Transverse colon (tissue), 4 donors: Measurements from ENCODE around the gene COX10. TPM values are rescaled to one million over a fixed set of nuclear protein-coding genes. Genes with fewer than 3 reads are reported as not detected.

ENCODE experiments used
- DNase-seq: peaks from one replicate; pipeline ENCODE4 v3.0.0-alpha.2; 2019
- H3K27ac ChIP-seq, 4 donors: fragments of 200-600 bp; sonication (generic); 2 replicates each; pipeline ENCODE4 v1.5.1; 2016 to 2018; ENCODE audit warnings: inconsistent platforms in 4 of 4
- H3K27me3 ChIP-seq: fragments of 200-600 bp; sonication (generic); 2 replicates; pipeline ENCODE4 v1.5.1; 2017; ENCODE audit warnings: inconsistent platforms
- H3K36me3 ChIP-seq, 4 donors: fragments of 200-600 bp; sonication (generic); 2 replicates each; pipeline ENCODE4 v1.5.1; 2017 to 2019; ENCODE audit warnings: inconsistent platforms in 4 of 4
- H3K4me1 ChIP-seq, 4 donors: fragments of 200-600 bp; sonication (generic); 2 replicates each; pipeline ENCODE4 v1.5.1; 2017 to 2020; ENCODE audit warnings: inconsistent platforms in 4 of 4
- H3K4me3 ChIP-seq, 4 donors: fragments of 200-600 bp; sonication (generic); 1 replicate in 1 of 4; 2 replicates in 3 of 4; pipeline versions ENCODE4 v1.5.1 to v1.6.1; 2017 to 2019; ENCODE audit warnings: inconsistent platforms in 4 of 4
- H3K9me3 ChIP-seq, 2 donors: fragments of 200-600 bp; sonication (generic); 2 replicates each; pipeline ENCODE4 v1.5.1; 2017 to 2019; ENCODE audit warnings: inconsistent platforms in 2 of 2
- EP300 ChIP-seq: sonication (generic); formaldehyde crosslinking; IDR thresholded peaks from one replicate; pipeline ENCODE4 v1.6.1; 2017; ENCODE audit warnings: antibody characterized with exemption, low read depth
- POLR2A ChIP-seq: fragments of 450-650 bp; IDR thresholded peaks from one replicate; pipeline ENCODE4 v1.6.1; 2016; ENCODE audit warnings: antibody characterized with exemption, mild to moderate bottlenecking, moderate library complexity
- POLR2AphosphoS5 ChIP-seq, 3 donors: sonication (generic); formaldehyde crosslinking; IDR thresholded peaks; one replicate each; pipeline ENCODE4 v1.6.1; 2016; ENCODE audit warnings: antibody characterized with exemption in 3 of 3
- WGBS, 2 donors: methylation state at CpG; one replicate each; pipeline ENCODE4 v1.1.5; 2018; ENCODE audit warnings: low coverage in 1 of 2; 5-methylcytosine and 5-hydroxymethylcytosine counted together
- in situ Hi-C, 4 donors: fragments of 200-750 bp; cut with MboI; loops; one replicate each; pipeline versions ENCODE4 v1.15.0 to v1.15.1; 2017; ENCODE audit warnings: low sequenced_read_pairs in 3 of 4, low pct_ligation_motif_present in 1 of 4, low pct_unique_long_range_greater_than_20kb in 1 of 4
- intact Hi-C: fragments of 100-400 bp; cut with DNase I; formaldehyde crosslinking; loops from one replicate; pipeline ENCODE4 v1.15.1; 2023; ENCODE audit warnings: low total_unique reads
- total RNA-seq, 4 donors: library from RNA; depleted of rRNA; stranded (reverse); fragments of >200 nt; gene quantifications; one replicate each; pipeline ENCODE4 v1.1.0, GENCODE V29; 2016
- TF ChIP-seq, protein P1 (sequence below), 5 experiments: fragments of 200-600 bp in 3 of 5; fragments of 450-650 bp in 2 of 5; sonication (generic) in 3 of 5; IDR thresholded peaks; 1 replicate in 2 of 5; 2 replicates in 3 of 5; pipeline ENCODE4 v1.5.1; 2016 to 2017; ENCODE audit warnings: antibody characterized with exemption in 5 of 5, inconsistent platforms in 3 of 5, mild to moderate bottlenecking in 2 of 5, moderate library complexity in 1 of 5

The COX10 gene
- total RNA-seq, 4 donors from 2014 or later: 48.9 to 61.9 (median 53.5) TPM

DNA sequence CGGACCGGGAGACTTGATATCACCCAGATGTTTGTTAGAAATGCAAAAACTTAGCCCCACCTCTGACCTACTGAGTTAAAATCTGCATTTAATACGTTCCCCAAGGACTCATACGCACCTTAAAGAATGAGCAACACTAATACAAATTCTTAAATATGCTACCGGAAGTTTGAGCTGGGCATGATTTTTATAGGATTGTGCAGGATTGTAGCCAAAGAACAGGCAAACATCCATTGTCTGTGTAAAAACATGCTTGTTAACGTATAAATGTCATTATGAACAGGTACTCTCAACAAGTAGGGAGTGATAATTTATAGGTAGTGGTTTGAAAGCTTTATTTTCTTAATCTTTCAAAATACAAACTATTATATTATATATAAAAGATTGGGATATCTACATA is 22.3 kb upstream of the COX10 start:
- no peak overlapping the region for H3K27ac ChIP-seq
- H3K36me3 ChIP-seq: no peaks in the 10 kb centered on the region
- H3K27me3 ChIP-seq: no peaks in the 10 kb centered on the region
- WGBS, 2 donors: 88 to 95% methylated on average over 6 of the region's 6 CpGs
- TF ChIP-seq POLR2A: no peak
- no peak for TF ChIP-seq EP300
- TF ChIP-seq, protein P1, sequence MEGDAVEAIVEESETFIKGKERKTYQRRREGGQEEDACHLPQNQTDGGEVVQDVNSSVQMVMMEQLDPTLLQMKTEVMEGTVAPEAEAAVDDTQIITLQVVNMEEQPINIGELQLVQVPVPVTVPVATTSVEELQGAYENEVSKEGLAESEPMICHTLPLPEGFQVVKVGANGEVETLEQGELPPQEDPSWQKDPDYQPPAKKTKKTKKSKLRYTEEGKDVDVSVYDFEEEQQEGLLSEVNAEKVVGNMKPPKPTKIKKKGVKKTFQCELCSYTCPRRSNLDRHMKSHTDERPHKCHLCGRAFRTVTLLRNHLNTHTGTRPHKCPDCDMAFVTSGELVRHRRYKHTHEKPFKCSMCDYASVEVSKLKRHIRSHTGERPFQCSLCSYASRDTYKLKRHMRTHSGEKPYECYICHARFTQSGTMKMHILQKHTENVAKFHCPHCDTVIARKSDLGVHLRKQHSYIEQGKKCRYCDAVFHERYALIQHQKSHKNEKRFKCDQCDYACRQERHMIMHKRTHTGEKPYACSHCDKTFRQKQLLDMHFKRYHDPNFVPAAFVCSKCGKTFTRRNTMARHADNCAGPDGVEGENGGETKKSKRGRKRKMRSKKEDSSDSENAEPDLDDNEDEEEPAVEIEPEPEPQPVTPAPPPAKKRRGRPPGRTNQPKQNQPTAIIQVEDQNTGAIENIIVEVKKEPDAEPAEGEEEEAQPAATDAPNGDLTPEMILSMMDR (IDR thresholded peaks at IDR 0.05): no peak
- TF ChIP-seq POLR2AphosphoS5 (IDR thresholded peaks at IDR 0.05): no peak
- DNase-seq: no peak
- H3K4me3 ChIP-seq: no peak overlapping the region
- in situ Hi-C loops: no loop called here
- intact Hi-C loops: no loop called here
- H3K9me3 ChIP-seq: no peaks in the 10 kb centered on the region
- no peaks in the 10 kb centered on the region for H3K4me1 ChIP-seq

DNA sequence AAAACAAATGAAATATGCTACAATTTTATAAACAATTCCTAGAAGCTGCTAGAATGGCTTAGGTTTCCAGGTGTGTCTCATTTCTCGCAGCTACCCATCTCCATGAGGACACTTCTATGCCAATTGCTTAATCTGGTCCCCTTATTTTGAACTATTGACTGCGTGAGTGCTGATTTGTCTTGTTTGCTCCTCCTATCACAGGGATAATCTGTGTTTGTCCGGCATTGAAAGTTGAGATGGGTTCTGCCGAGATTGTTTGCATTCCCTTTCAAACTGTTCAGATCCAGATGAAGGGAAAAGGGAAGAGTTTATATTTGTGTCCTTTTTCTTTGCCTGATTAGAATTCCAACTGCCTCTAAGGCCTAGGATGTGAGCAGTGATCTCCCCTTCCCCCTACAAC is 21.7 kb upstream of the COX10 start:
- H3K4me3 ChIP-seq: no peak overlapping the region
- TF ChIP-seq POLR2AphosphoS5 (IDR thresholded peaks at IDR 0.05): no peak
- TF ChIP-seq POLR2A: no peak
- no peak for TF ChIP-seq EP300
- TF ChIP-seq, protein P1 (IDR thresholded peaks at IDR 0.05): no peak
- no peaks in the 10 kb centered on the region for H3K4me1 ChIP-seq
- H3K27ac ChIP-seq: no peak overlapping the region
- in situ Hi-C loops (no loop called here), intact Hi-C loops (no loop called here)
- 92 to 94% methylated on average over 4 of the region's 4 CpGs for WGBS, 2 donors
- no peaks in the 10 kb centered on the region for H3K36me3 ChIP-seq
- H3K27me3 ChIP-seq: no peaks in the 10 kb centered on the region
- DNase-seq: no peak
- H3K9me3 ChIP-seq: no peaks in the 10 kb centered on the region

DNA sequence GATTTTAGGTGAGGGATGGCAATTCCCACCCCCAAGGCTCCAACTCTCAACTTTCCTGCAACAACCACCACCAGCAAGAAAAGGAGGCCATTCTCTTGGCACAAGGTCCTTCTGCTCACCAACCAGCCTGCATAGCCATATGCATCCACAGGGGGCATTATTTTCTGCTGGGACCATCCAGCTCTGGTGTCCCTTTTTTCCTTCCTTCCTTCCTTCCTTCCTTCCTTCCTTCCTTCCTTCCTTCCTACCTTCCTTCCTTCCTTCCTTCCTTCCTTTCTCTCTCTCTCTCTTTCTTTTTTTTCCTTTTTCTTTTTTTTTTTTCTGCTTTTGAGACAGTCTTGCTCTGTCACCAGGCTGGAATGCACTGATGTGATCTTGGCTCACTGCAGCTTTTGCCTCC is 21.1 kb upstream of the COX10 start:
- no peak overlapping the region for H3K27ac ChIP-seq
- no peaks in the 10 kb centered on the region for H3K4me1 ChIP-seq
- intact Hi-C loops: no loop called here
- in situ Hi-C loops: no loop called here
- H3K36me3 ChIP-seq: no peaks in the 10 kb centered on the region
- DNase-seq: no peak
- H3K4me3 ChIP-seq: no peak overlapping the region
- H3K27me3 ChIP-seq: no peaks in the 10 kb centered on the region
- no peaks in the 10 kb centered on the region for H3K9me3 ChIP-seq
- no peak for TF ChIP-seq POLR2A
- TF ChIP-seq, protein P1 (IDR thresholded peaks at IDR 0.05): peak; percentile 12 to 34 (median 26)
- TF ChIP-seq EP300: no peak
- no peak for TF ChIP-seq POLR2AphosphoS5 (IDR thresholded peaks at IDR 0.05)

DNA sequence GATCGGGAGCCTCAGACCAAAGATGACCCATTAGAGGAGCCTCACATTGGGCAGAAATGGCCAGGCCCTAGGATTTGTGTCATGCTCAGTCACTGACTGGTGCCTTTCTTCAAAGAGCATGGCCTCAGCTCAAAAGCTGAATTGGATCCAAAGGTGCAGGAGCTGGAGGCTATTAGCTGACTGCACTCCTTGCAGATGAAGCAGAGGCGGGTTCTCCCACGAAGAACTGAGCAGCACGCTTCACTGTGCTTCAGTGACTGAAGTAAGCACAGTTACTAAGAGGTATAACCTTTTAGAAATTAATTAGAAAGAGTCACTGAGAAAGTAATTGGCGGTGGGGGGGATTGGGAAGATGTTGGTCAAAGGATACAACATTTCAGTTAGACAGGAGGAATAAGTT is 18.7 kb upstream of the COX10 start:
- no peaks in the 10 kb centered on the region for H3K36me3 ChIP-seq
- in situ Hi-C loops: no loop called here
- intact Hi-C loops: no loop called here
- DNase-seq: no peak
- H3K9me3 ChIP-seq: no peaks in the 10 kb centered on the region
- H3K4me1 ChIP-seq: no peaks in the 10 kb centered on the region
- TF ChIP-seq EP300: no peak
- no peak overlapping the region for H3K4me3 ChIP-seq
- whole genome bisulfite sequencing, 2 donors: 95 to 97% methylated on average over 4 to 5 of the region's 5 CpGs
- no peak overlapping the region for H3K27ac ChIP-seq
- no peaks in the 10 kb centered on the region for H3K27me3 ChIP-seq

DNA sequence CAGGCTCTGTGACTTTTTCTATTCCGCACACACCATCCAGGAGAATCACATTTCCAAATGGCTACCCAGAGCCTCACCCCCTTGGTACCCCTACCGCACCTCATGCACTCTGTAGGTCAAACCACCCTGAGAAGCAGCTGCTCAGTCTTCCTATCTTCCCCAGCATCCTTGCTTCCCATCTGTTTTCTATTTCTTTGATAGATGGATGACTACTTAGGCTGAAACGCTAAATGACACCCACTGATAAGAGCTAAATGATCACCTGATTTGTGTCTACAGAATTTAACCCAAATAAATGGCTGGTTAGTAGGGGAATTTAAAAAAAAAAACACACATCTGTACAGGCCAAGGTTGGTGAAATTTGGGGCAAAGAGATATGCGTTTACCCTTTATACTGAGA is 17.6 kb upstream of the COX10 start:
- H3K4me3 ChIP-seq: no peak overlapping the region
- H3K4me1 ChIP-seq: no peaks in the 10 kb centered on the region
- intact Hi-C loops (no loop called here), in situ Hi-C loops (no loop called here)
- H3K27me3 ChIP-seq: no peaks in the 10 kb centered on the region
- DNase-seq: no peak
- 97 to 100% methylated on average over 4 of the region's 4 CpGs for WGBS, 2 donors
- H3K9me3 ChIP-seq: no peaks in the 10 kb centered on the region
- H3K27ac ChIP-seq: no peak overlapping the region
- TF ChIP-seq, protein P1 (IDR thresholded peaks at IDR 0.05): no peak
- TF ChIP-seq POLR2A: no peak
- no peak for TF ChIP-seq POLR2AphosphoS5 (IDR thresholded peaks at IDR 0.05)
- no peak for TF ChIP-seq EP300
- H3K36me3 ChIP-seq: no peaks in the 10 kb centered on the region
